Neural cell (in vitro differentiated cells): ENCODE results near the gene UQCRQ.

Experiments used
- CTCF ChIP-seq: fragments of 450-650 bp; IDR thresholded peaks from 2 replicates; pipeline ENCODE4 v1.5.1; 2014; ENCODE audit warnings: antibody characterized with exemption, mild to moderate bottlenecking, moderate library complexity; ENCODE audit not compliant: poor library complexity, severe bottlenecking
- EP300 ChIP-seq: fragments of 450-650 bp; conservative IDR thresholded peaks from 2 replicates; pipeline ENCODE4 v1.6.1; 2014; ENCODE audit warnings: antibody characterized with exemption, mild to moderate bottlenecking, moderate library complexity; ENCODE audit not compliant: poor library complexity, severe bottlenecking
- EZH2 ChIP-seq: fragments of 200-600, 300-800 bp; shearing (Covaris generic), sonication (generic); IDR thresholded peaks from 2 replicates; pipeline ENCODE4 v1.6.1; 2014; ENCODE audit warnings: antibody characterized with exemption, low read length, borderline replicate concordance, mild to moderate bottlenecking; ENCODE audit not compliant: insufficient read depth, poor library complexity, severe bottlenecking
- POLR2AphosphoS5 ChIP-seq: IDR thresholded peaks from 2 replicates; pipeline ENCODE4 v1.6.1; 2012
- REST ChIP-seq: IDR thresholded peaks from 2 replicates; pipeline ENCODE4 v1.6.1; 2012; ENCODE audit warnings: borderline replicate concordance

GRCh38 chr5:132877938-132878337, 11.5 kb downstream of the UQCRQ start:
- TF ChIP-seq CTCF (no peak), POLR2AphosphoS5 (no peak), REST (no peak), EP300 (no peak), EZH2 (no peak)
